Inflammatory macrophage treated with lipopolysaccharide for 1 hour (primary cell): ENCODE measurements around the gene DUOX2.
"Not testable (repeated sequence)": the region's sequence is repeated elsewhere in the genome, so short reads cannot be mapped to it uniquely, and the experiment has no call there.

Experiments
- DNase-seq, 2 donors: peaks; one replicate each; pipeline ENCODE4 v3.0.0-alpha.2; 2020 to 2022

The DUOX2 gene

DNA sequence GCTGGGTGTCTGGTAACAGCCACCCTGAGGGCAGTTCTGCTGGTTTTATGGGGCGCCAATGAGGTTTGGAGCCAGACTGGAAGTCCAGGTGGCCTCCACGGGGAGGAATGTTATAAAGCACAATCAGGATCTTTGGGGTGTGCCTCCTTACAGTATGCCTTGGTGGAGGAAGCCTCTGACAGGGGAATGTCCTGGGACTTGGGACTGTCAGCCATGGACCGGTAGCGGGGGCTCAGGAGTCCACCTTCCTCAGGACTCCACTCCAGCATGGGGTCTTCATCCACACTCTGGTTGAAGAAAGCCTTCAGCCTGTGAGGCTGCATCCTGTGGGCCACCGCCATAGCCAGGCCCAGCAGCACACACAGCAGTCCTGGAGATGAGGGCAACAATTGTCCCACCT is 5.0 kb upstream of the DUOX2 start:
- DNase-seq = no peak

- DNase-seq = peak; percentile 69 to 91
Measured at GRCh38 chr15:45118131-45118588, 4.2 kb upstream of the DUOX2 start.

DNA sequence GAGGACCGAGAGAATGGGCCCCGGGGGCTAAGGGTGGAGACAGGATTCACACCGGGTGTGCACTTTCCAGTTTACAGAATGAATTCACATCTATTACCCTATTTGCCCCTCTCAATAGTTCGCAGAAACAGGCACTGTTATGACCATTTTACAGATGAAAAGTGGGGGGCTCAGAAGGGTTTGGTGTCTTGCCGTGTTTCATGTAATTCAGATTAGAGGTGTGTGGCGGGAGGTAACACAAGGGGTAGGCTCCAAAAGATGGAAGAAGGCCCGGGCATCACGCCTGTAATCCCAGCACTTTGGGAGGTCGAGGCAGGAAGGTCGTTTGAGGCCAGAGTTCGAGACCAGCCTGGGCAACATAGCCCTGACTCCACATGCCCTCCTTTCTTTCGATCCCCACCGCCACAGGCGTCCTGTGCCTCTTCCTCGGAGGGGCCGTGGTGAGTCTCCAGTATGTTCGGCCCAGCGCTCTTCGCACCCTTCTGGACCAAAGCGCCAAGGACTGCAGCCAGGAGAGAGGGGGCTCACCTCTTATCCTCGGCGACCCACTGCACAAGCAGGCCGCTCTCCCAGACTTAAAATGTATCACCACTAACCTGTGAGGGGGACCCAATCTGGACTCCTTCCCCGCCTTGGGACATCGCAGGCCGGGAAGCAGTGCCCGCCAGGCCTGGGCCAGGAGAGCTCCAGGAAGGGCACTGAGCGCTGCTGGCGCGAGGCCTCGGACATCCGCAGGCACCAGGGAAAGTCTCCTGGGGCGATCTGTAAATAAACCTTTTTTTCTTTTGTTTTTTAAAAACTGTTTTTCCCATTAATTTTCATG is 3.5 kb upstream of the DUOX2 start:
- DNase-seq = no peak

GRCh38 chr15:45116482-45117307 is 2.7 kb upstream of the DUOX2 start:
- DNase-seq = no peak

- no peak for DNase-seq
Measured at GRCh38 chr15:45116006-45116481, 2.1 kb upstream of the DUOX2 start.

DNA sequence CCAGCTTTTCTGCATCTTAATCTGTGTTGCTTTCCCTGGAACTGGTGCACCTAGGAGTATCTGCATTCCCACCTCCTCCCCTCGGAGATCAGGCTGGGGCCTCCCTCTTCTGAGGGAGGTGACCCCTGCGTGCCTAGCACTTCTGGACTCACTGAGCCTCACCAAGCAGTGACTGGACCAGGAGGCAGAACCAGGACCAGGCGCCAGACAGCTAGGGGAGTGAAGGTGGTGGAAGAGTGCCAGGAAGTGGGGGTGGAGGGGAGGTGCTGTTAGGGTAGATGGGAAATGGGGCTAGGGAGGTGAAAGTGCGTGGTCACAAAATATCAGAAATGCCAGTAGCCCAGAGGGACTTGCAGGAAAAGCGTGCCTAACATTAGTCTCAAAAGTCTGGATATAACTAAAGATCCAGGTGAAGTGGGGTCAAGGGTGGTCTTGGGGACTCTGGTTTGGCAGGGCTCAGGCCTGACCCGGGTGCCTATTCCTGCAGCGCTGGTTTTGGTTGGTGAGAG is 1.4 kb upstream of the DUOX2 start:
- DNase-seq = no peak

GRCh38 chr15:45114751-45115085 is 746 bp upstream of the DUOX2 start:
- no peak for DNase-seq

GRCh38 chr15:45113380-45113990 is 487 bp downstream of the DUOX2 start:
- no peak for DNase-seq

- DNase-seq = no peak
Measured at GRCh38 chr15:45112591-45113379, 1.2 kb downstream of the DUOX2 start.

- DNase-seq = no peak
Measured at GRCh38 chr15:45112143-45112590, 1.8 kb downstream of the DUOX2 start.

DNA sequence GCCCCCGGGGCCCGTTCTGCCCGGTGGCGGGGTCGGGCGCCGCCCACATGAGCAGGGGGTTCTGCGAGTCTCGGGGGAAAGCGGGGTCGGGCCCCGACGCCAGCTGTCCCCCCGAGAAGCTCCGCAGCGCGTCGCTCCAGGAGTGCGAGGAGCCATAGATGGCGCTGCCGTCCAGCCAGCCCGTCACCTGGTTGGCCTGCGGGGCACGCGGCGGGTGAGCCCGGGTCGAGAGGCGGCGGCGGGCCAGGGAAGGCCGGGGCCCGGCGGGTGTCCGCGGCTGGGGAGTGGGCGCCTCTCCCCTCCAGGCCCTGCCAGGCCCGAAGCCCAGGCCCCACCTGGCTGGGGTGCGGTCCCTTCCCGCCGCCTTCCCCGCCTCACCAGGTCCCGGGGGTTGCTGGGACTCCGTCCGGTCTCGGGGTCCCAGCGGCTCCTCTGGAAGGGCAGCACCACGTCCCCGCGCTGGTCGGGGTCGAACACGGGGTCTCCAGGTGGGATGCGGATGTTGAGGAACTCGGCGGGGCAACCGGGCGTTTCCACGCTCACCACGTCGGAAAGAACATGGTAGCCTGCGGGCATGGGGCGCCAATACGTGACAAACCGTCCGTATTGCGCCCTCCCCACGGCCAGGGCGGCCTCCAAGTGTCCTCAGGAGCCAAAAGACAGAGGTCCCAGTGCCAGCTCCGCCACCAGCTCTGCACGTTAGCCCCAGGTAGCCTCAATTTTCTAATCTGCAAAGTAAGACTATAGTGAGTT is 2.4 kb downstream of the DUOX2 start:
- no peak for DNase-seq

GRCh38 chr15:45110256-45110820 is 3.6 kb downstream of the DUOX2 start:
- DNase-seq = no peak

GRCh38 chr15:45107941-45108630 is 5.9 kb downstream of the DUOX2 start:
- no peak for DNase-seq

DNA sequence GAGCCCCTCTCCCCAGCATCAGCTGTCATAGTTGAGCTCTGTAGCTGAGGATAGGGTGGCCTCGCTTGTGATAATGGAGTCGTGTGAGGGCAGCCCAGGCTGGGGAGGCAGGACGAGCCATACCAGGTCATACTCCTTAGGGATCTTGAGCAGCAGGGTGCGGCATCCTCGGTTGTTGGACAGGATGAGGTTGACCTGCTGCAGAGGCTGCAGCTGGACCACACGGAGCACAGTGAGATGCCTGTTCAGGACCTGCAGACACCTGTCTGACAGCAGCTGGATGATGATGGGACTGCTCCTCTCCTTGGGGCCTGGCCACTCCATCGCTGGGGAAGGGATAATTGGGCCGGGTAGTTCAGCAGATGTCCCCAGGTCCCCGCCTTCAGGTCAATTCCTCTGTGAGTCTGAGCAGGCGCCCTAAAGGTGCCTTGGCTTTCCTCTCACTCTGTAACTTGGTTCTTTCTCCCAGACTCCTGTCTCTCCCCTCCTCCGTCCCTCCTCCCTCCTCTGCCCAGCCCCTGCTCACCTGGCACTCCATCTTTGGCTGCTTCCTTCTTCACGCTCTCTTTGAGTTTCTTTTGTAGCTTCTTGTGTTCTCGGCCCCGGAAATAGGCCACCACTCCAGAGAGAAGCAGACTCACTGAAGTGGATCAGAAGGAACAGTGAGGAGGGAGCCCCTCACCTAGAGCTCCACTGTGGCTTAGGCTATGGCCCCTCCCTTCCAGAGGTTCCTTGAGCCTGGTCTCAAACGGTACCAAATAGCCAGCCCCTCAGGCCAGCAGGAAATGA is 7.8 kb downstream of the DUOX2 start:
- DNase-seq = no peak

- DNase-seq = no peak
Measured at GRCh38 chr15:45105586-45105985, 8.4 kb downstream of the DUOX2 start.

DNA sequence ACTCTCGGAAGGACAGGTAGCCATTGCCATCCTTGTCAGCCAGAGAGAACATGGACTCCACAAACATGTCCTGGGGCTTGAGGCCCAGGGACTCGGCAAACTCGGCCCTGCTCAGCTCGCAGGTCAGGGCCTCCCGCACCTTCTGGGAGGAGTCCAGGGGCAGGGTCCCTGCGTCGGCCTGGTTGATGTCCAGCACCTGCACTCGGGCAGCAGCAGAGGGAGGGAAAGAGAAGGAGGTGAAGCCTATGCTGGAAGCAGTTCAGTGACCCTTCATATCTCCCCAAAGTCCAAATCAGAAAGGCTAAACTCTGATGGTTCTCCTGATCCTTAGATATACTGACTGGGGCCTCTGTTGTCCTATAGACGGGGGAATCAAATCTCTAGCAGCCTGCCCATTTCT is 9.8 kb downstream of the DUOX2 start:
- not testable (repeated sequence) for DNase-seq

DNA sequence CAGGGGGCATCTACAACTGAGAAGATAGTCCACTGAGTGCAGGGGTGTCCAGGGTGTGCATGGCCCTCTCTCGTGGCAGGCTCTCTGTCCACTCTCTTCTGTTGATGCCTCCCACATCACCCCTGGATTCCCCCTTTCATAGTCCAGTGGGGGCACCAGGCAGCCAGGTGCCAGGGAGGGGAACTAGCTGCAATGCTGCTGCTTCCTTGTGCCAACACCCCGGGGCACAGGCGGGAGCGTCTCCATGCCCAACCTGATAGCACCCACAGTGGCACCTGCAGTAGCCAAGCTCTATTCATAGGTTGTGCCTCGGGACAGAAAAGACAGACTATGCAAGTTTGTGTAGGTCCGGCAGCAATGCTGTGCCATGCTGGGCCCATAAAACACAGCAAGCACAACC is 11.7 kb downstream of the DUOX2 start:
- no peak for DNase-seq

- no peak for DNase-seq
Measured at GRCh38 chr15:45101749-45102148, 12.2 kb downstream of the DUOX2 start.

DNA sequence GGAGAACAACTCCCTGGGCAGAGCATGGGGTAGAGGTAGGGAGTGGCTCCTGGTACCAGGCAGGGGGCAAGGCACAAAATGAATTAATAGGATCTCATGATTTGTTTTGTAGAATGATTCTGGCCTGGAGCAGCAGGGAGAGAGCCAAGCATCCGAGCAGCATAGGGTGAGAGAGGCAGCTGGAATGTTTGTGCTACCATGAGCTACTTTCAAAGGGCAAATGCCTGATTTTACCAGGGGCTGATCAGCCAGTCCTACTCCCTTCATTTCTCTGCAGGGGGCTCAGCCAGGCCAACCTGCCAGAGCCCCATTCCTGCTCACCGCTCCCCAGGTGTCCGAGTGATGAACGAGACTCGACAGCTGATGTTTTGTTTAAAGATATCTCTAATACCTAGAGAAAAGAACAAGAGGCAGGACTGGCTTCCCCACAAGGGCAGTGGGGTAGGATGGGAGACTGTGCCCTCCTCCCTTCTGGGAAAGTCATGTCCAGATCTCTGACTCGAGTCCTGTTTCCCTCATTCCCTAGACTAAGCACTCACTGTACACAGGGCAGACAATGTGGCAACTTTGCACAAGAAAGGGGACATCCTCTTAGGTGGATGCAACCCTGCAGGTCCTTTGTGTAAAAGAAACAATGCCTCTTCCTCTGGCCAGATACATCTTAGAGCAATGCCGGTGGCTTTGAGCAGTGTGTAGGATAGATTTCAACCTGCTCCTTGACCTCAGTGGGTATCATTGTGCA is 12.9 kb downstream of the DUOX2 start:
- no peak for DNase-seq
